Measurements from ENCODE around the gene CATSPERB. TPM values are rescaled to one million over a fixed set of nuclear protein-coding genes. Genes with fewer than 3 reads are reported as not detected.
"Not testable (repeated sequence)": the region's sequence is repeated elsewhere in the genome, so short reads cannot be mapped to it uniquely, and the experiment has no call there.

CATSPERB gene

GRCh38 chr14:91536327-91536726 lies 195.6 kb downstream of the CATSPERB start:
- Histone ChIP-seq H2AFZ (ENCODE audit: low read depth, low read length) (no peak overlapping the region), H3K4me1 (ENCODE audit: control insufficient read depth, insufficient read depth, low read depth, low read length) (no peaks in the 10 kb centered on the region), H3K79me1 (replicated peaks; ENCODE audit: low read length, poor library complexity, severe bottlenecking) (no peaks in the 10 kb centered on the region), H3K4ac (ENCODE audit: low read depth in 1 of 2, low read length in 2 of 2) (no peak overlapping the region), H3K27me3 (ENCODE audit: control insufficient read depth in 1 of 2, insufficient read depth in 1 of 2, low read length in 2 of 2) (no peaks in the 10 kb centered on the region), H2BK5ac (ENCODE audit: low read depth, low read length, poor library complexity, severe bottlenecking) (no peak overlapping the region), H3K4me3 (ENCODE audit: insufficient read depth in 1 of 2, low read depth in 1 of 2, low read length in 2 of 2) (no peak overlapping the region), H3K9ac (ENCODE audit: low read length) (no peak overlapping the region), H2AK5ac (ENCODE audit: low read length, severe bottlenecking) (no peak overlapping the region), H3K14ac (ENCODE audit: low read length in 2 of 2) (no peak overlapping the region), H2BK15ac (ENCODE audit: low read depth, poor library complexity, severe bottlenecking) (no peak overlapping the region), H3K4me2 (ENCODE audit: low read length, poor library complexity, severe bottlenecking) (no peak overlapping the region), H2BK12ac (ENCODE audit: low read length in 2 of 2) (no peak overlapping the region), H3K36me3 (ENCODE audit: control insufficient read depth in 1 of 2, insufficient read depth in 2 of 2, low read depth in 1 of 2, low read length in 2 of 2) (no peaks in the 10 kb centered on the region), H3K27ac (ENCODE audit: low read length, poor library complexity, severe bottlenecking) (no peak overlapping the region), H4K91ac (ENCODE audit: low read length) (no peak overlapping the region), H3K9me3 (ENCODE audit: control insufficient read depth, low read length) (no peaks in the 10 kb centered on the region), H3K23ac (ENCODE audit: low read length in 2 of 2) (no peak overlapping the region), H2BK120ac (ENCODE audit: low read depth, low read length) (no peak overlapping the region), H4K8ac (ENCODE audit: low read length) (no peak overlapping the region), H3K18ac (ENCODE audit: low read depth in 1 of 2, low read length in 2 of 2) (no peak overlapping the region)
- no peak for DNase-seq
- WGBS, result 82% methylated on average over 3 of the region's 3 CpGs

DNA sequence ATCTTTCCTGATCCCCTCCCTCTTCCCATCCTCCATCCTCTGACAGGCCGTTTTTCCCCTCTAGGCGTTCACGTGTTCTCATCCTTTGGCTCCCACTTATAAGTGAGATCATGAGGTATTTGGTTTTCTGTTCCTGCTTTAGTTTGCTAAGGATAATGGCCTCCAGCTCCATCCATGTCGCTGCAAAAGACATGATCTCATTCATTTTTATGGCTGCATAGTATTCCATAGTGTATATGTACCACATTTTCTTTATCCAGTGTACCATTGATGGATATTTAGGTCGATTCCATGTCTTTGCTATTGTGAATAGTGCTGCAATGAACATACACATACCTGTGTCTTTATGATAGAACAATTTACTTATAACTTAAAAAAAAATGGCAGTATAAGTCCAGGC lies 197.8 kb downstream of the CATSPERB start:
- not testable (repeated sequence) for H3K14ac ChIP-seq (ENCODE audit: low read length in 2 of 2)

GRCh38 chr14:91533623-91534022 lies 198.3 kb downstream of the CATSPERB start:
- Histone ChIP-seq H3K18ac (ENCODE audit: low read depth in 1 of 2, low read length in 2 of 2) (no peak overlapping the region), H3K4me1 (ENCODE audit: control insufficient read depth, insufficient read depth, low read depth, low read length) (no peaks in the 10 kb centered on the region)
- WGBS, result no CpG with 5 or more reads among the region's 3 CpGs

More for the DNA sequence above, 197.8 kb downstream of the CATSPERB start:
- H3K4me1 ChIP-seq (ENCODE audit: control insufficient read depth, insufficient read depth, low read depth, low read length); H2BK15ac ChIP-seq (ENCODE audit: low read depth, poor library complexity, severe bottlenecking); H2BK12ac ChIP-seq (ENCODE audit: low read length in 2 of 2); H3K23ac ChIP-seq (ENCODE audit: low read length in 2 of 2); H2AK5ac ChIP-seq (ENCODE audit: low read length, severe bottlenecking); H3K4ac ChIP-seq (ENCODE audit: low read depth in 1 of 2, low read length in 2 of 2); H4K8ac ChIP-seq (ENCODE audit: low read length); H2BK120ac ChIP-seq (ENCODE audit: low read depth, low read length); H3K18ac ChIP-seq (ENCODE audit: low read depth in 1 of 2, low read length in 2 of 2); H3K9ac ChIP-seq (ENCODE audit: low read length); H3K4me2 ChIP-seq (ENCODE audit: low read length, poor library complexity, severe bottlenecking); H3K9me3 ChIP-seq (ENCODE audit: control insufficient read depth, low read length); H2AFZ ChIP-seq (ENCODE audit: low read depth, low read length); DNase-seq; H2BK5ac ChIP-seq (ENCODE audit: low read depth, low read length, poor library complexity, severe bottlenecking); H3K79me1 ChIP-seq (replicated peaks; ENCODE audit: low read length, poor library complexity, severe bottlenecking); H3K27ac ChIP-seq (ENCODE audit: low read length, poor library complexity, severe bottlenecking); H3K27me3 ChIP-seq (ENCODE audit: control insufficient read depth in 1 of 2, insufficient read depth in 1 of 2, low read length in 2 of 2); H4K91ac ChIP-seq (ENCODE audit: low read length); H3K4me3 ChIP-seq (ENCODE audit: insufficient read depth in 1 of 2, low read depth in 1 of 2, low read length in 2 of 2); H3K36me3 ChIP-seq (ENCODE audit: control insufficient read depth in 1 of 2, insufficient read depth in 2 of 2, low read depth in 1 of 2, low read length in 2 of 2): not testable (repeated sequence)
- WGBS, result no CpG with 5 or more reads among the region's 5 CpGs

More at GRCh38 chr14:91533623-91534022, 198.3 kb downstream of the CATSPERB start:
- Histone ChIP-seq H3K23ac (ENCODE audit: low read length in 2 of 2) (no peak overlapping the region), H2AFZ (ENCODE audit: low read depth, low read length) (no peak overlapping the region), H2BK120ac (ENCODE audit: low read depth, low read length) (no peak overlapping the region), H3K36me3 (ENCODE audit: control insufficient read depth in 1 of 2, insufficient read depth in 2 of 2, low read depth in 1 of 2, low read length in 2 of 2) (no peaks in the 10 kb centered on the region), H4K91ac (ENCODE audit: low read length) (no peak overlapping the region), H2BK15ac (ENCODE audit: low read depth, poor library complexity, severe bottlenecking) (no peak overlapping the region), H2AK5ac (ENCODE audit: low read length, severe bottlenecking) (no peak overlapping the region), H3K27me3 (ENCODE audit: control insufficient read depth in 1 of 2, insufficient read depth in 1 of 2, low read length in 2 of 2) (no peaks in the 10 kb centered on the region), H3K9me3 (ENCODE audit: control insufficient read depth, low read length) (no peaks in the 10 kb centered on the region), H3K4ac (ENCODE audit: low read depth in 1 of 2, low read length in 2 of 2) (no peak overlapping the region), H3K4me2 (ENCODE audit: low read length, poor library complexity, severe bottlenecking) (no peak overlapping the region), H3K27ac (ENCODE audit: low read length, poor library complexity, severe bottlenecking) (no peak overlapping the region), H2BK5ac (ENCODE audit: low read depth, low read length, poor library complexity, severe bottlenecking) (no peak overlapping the region), H2BK12ac (ENCODE audit: low read length in 2 of 2) (no peak overlapping the region), H3K79me1 (replicated peaks; ENCODE audit: low read length, poor library complexity, severe bottlenecking) (no peaks in the 10 kb centered on the region), H3K4me3 (ENCODE audit: insufficient read depth in 1 of 2, low read depth in 1 of 2, low read length in 2 of 2) (no peak overlapping the region), H3K9ac (ENCODE audit: low read length) (no peak overlapping the region), H3K14ac (ENCODE audit: low read length in 2 of 2) (no peak overlapping the region), H4K8ac (ENCODE audit: low read length) (no peak overlapping the region)
- no peak for DNase-seq

Small RNA genes within 50 kb of the gene (small RNA-seq; reads per million reads assigned to genes)
- gene AL133373.1 (ENCODE audit: low read depth) (not detected), gene POLR3GP1 (ENCODE audit: low read depth) (not detected), gene RF00012 (ENCODE audit: low read depth) (not detected)
